ENCODE results near the gene GALNT15. TPM values are rescaled to one million over a fixed set of nuclear protein-coding genes. Genes with fewer than 3 reads are reported as not detected.

The GALNT15 gene
- total RNA-seq, 2 experiments from 2014 or later = not detected

- CTCF ChIA-PET = interaction anchor here (0.6 kb wide), 1 partner anchor 14 kb away, joined by 3 read pairs; no protein-coding TSS in a partner anchor
- H3K27ac Mint-ChIP-seq = no peak overlapping the region
- peaks cover 5% of the 10 kb centered on the region for H3K27me3 Mint-ChIP-seq
- DNase-seq (no peak), ATAC-seq (no peak)
- peaks cover 22% of the 10 kb centered on the region for H3K4me1 Mint-ChIP-seq
- no peaks in the 10 kb centered on the region for H3K36me3 Mint-ChIP-seq
- H3K9me3 Mint-ChIP-seq (ENCODE audit: low read depth) = no peaks in the 10 kb centered on the region
- no peak overlapping the region for H3K4me3 Mint-ChIP-seq
Measured at GRCh38 chr3:16203671-16204629, 29.5 kb downstream of the GALNT15 start.

- Mint-ChIP-seq H3K9me3 (ENCODE audit: low read depth) (no peaks in the 10 kb centered on the region), H3K27me3 (peaks cover 5% of the 10 kb centered on the region), H3K36me3 (no peaks in the 10 kb centered on the region), H3K27ac (no peak overlapping the region), H3K4me3 (no peak overlapping the region), H3K4me1 (peaks cover 22% of the 10 kb centered on the region)
- DNase-seq (no peak), ATAC-seq (no peak)
- CTCF ChIA-PET = interaction anchor here (1.0 kb wide), 1 partner anchor 26 kb away, joined by 6 read pairs; no protein-coding TSS in a partner anchor
Measured at GRCh38 chr3:16204751-16205150, 30.3 kb downstream of the GALNT15 start.

DNA sequence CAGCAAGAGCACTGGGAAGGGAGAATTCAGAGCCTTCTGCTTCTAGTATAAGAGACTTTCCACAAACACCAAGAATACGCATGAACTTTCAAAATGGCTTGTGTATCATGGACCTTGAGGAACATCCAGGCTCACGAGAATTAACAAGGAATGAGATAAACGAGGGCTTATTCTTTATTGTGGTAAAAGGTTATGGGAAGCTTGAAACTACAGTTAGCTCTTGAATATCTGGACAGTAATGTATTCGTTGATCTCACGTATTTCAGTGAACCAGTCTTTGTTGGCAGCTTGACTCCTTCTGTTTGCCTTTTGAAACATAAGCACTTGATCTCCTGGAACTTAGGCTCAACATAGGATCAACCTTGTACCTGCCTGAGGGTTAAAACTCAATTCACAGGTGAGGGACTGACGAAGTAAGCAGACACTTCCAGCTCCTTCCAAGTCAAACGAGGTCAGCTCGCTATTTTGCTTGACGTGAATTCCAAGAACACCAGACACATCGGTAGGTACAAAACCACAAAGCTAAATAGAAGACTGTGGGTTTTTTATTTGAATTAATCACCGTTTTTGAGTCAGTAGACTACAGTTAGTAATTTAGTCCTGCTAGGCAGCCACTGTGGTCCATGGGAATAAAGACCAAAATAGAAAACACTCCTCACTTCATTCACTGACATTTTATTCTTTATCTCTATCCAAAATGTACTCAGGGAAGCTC, 30.8 kb downstream of the GALNT15 start:
- CTCF ChIA-PET = interaction anchor here (1.0 kb wide), 1 partner anchor 27 kb away, joined by 6 read pairs; no protein-coding TSS in a partner anchor
- Mint-ChIP-seq H3K36me3 (no peaks in the 10 kb centered on the region), H3K27me3 (peaks cover 5% of the 10 kb centered on the region), H3K4me1 (peaks cover 20% of the 10 kb centered on the region), H3K4me3 (no peak overlapping the region), H3K27ac (no peak overlapping the region), H3K9me3 (ENCODE audit: low read depth) (no peaks in the 10 kb centered on the region)
- DNase-seq (no peak), ATAC-seq (no peak)

GRCh38 chr3:16207031-16207430, 32.6 kb downstream of the GALNT15 start:
- Mint-ChIP-seq H3K36me3 (no peaks in the 10 kb centered on the region), H3K9me3 (ENCODE audit: low read depth) (no peaks in the 10 kb centered on the region), H3K27ac (no peak overlapping the region), H3K27me3 (peaks cover under 1% of the 10 kb centered on the region), H3K4me1 (peaks cover 20% of the 10 kb centered on the region), H3K4me3 (no peak overlapping the region)
- ATAC-seq (no peak), DNase-seq (no peak)
- CTCF ChIA-PET = no interaction called here

DNA sequence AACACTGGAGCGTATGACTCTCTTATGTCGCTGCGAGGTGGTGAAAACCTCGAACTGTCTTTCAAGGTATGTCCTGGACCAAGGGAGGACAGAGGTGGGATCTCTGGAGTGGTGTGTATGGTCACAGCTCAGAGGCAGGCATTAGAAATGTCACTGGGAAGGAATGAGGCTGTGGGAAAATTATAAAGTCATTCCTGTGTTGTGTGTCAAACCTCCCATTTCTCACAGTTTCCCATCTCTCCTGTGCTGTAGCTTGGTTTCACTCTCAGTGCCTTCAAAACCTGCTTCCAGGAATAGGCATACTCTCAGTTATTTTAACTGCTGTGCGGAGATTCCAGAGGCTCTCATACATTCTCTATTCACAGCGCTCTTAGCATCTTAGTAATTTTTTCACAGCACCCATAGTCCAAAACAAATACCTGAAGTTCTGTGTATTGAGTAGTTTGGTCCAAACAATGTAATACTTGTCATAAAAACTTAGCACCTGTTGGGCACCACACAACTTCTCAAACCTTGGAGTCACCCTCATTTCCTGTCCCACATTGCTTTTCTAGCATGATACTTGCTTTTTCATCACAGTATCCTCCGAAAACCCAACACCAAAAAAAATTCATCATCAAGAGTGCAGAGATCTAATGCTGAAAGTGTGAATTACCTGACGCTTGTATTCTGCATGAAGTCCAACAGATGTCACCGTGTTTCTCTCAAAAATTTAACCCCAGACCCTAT, 36.9 kb downstream of the GALNT15 start:
- Mint-ChIP-seq H3K9me3 (ENCODE audit: low read depth) (no peaks in the 10 kb centered on the region), H3K36me3 (no peaks in the 10 kb centered on the region), H3K4me1 (no peaks in the 10 kb centered on the region), H3K4me3 (no peak overlapping the region), H3K27ac (no peak overlapping the region), H3K27me3 (peaks cover 10% of the 10 kb centered on the region)
- ATAC-seq (no peak), DNase-seq (no peak)
- CTCF ChIA-PET = no interaction called here

DNA sequence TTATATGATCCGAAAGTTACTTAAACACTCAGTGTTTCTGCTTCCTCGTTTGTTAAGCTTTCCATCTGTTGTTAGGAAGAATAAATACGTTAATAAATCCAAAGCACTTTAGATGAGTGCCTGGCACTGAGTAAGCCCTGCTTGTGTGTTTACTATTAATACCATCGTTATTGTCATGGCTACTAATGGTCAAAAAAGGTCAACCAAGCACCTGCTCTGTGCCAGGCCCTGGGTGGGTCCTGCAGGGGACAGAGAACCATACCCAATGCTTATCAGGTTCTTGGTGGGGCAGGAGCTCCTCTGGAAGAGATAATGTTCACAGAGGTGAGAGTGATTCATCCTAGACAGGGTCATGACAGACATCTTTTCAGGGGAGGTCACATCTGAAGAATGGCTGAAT, 39.9 kb downstream of the GALNT15 start:
- Mint-ChIP-seq H3K27me3 (peaks cover 12% of the 10 kb centered on the region), H3K4me3 (no peak overlapping the region), H3K36me3 (no peaks in the 10 kb centered on the region), H3K4me1 (no peaks in the 10 kb centered on the region), H3K27ac (no peak overlapping the region), H3K9me3 (ENCODE audit: low read depth) (no peaks in the 10 kb centered on the region)
- DNase-seq = no peak
- CTCF ChIA-PET = no interaction called here
- no peak for ATAC-seq

- no peak for DNase-seq
- CTCF ChIA-PET = interaction anchor here (1.1 kb wide), 1 partner anchor 15 kb away, joined by 3 read pairs; no protein-coding TSS in a partner anchor
- peaks cover 12% of the 10 kb centered on the region for H3K27me3 Mint-ChIP-seq
- no peak overlapping the region for H3K27ac Mint-ChIP-seq
- H3K4me3 Mint-ChIP-seq = no peak overlapping the region
- no peak for ATAC-seq
- no peaks in the 10 kb centered on the region for H3K4me1 Mint-ChIP-seq
- H3K9me3 Mint-ChIP-seq (ENCODE audit: low read depth) = no peaks in the 10 kb centered on the region
- no peaks in the 10 kb centered on the region for H3K36me3 Mint-ChIP-seq
Measured at GRCh38 chr3:16216373-16216935, 42.0 kb downstream of the GALNT15 start.

- H3K27me3 Mint-ChIP-seq = peaks cover 7% of the 10 kb centered on the region
- H3K4me1 Mint-ChIP-seq = peaks cover 2% of the 10 kb centered on the region
- H3K4me3 Mint-ChIP-seq = no peak overlapping the region
- CTCF ChIA-PET = no interaction called here
- no peak for ATAC-seq
- H3K27ac Mint-ChIP-seq = no peak overlapping the region
- no peaks in the 10 kb centered on the region for H3K9me3 Mint-ChIP-seq (ENCODE audit: low read depth)
- DNase-seq = no peak
- no peaks in the 10 kb centered on the region for H3K36me3 Mint-ChIP-seq
Measured at GRCh38 chr3:16219777-16220176, 45.3 kb downstream of the GALNT15 start.

DNA sequence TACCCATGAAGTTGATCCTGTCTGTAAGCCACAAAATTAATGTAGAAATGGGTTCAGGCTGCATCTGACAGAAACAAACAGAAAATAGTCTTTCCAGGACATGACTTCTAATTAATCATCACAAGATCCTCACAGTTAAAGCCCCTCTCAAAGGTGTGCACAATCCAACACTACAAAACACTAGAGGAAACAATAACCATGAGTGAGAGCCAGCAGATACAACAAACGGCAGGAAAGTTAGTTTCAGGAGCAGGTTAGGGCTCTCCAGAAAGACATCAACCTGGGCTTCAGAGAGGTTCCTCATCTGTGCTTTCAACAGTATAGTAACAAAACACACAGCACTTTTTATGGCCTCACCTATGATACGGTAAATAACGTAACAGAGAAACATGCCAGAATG, 47.5 kb downstream of the GALNT15 start:
- CTCF ChIA-PET = no interaction called here

DNA sequence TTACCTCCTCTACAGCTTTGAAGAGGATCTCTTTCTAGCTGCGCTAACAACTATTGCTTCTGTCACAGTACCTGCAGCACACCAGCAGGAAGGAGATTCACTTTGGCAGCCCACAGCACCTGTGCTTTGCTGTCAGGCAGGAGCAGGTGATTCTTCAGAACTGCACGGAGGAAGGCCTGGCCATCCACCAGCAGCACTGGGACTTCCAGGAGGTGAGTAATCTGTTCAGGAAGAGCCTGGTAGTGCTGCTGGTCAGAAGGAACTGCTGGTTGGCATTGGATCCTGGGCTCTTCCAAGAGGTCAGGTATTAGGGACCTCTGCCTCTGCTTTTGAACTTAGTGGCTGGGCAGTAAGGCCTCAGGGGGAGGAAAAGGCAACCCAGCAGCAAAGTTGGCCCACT, 48.1 kb downstream of the GALNT15 start:
- no peak overlapping the region for H3K4me3 Mint-ChIP-seq
- H3K4me1 Mint-ChIP-seq = peaks cover 2% of the 10 kb centered on the region
- ATAC-seq = no peak

More for the DNA sequence above, 47.5 kb downstream of the GALNT15 start:
- no peaks in the 10 kb centered on the region for H3K36me3 Mint-ChIP-seq
- peaks cover 4% of the 10 kb centered on the region for H3K27me3 Mint-ChIP-seq
- no peaks in the 10 kb centered on the region for H3K9me3 Mint-ChIP-seq (ENCODE audit: low read depth)
- ATAC-seq (no peak), DNase-seq (no peak)
- no peak overlapping the region for H3K4me3 Mint-ChIP-seq
- H3K27ac Mint-ChIP-seq = no peak overlapping the region
- peaks cover 2% of the 10 kb centered on the region for H3K4me1 Mint-ChIP-seq

DNA sequence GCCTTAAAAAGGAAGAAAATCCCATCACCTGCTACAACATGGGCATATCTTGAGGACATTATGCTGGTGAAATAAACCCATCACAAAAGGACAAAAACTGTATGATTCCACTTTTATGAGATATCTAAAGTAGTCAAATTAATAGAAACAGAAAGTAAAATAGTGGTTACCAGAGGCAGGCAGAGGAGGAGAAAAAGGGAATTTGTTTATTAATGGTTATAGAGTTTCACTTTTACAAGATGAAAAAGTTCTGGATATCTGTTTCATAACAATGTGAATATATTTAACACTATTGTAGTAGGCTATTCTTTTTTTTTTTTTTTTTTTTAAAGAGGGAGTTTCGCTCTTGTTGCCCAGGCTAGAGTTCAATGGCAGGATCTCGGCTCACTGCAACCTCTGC, 49.8 kb downstream of the GALNT15 start:
- peaks cover 18% of the 10 kb centered on the region for H3K27me3 Mint-ChIP-seq
- H3K9me3 Mint-ChIP-seq (ENCODE audit: low read depth) = no peaks in the 10 kb centered on the region
- no peak overlapping the region for H3K27ac Mint-ChIP-seq
- peaks cover 2% of the 10 kb centered on the region for H3K4me1 Mint-ChIP-seq
- CTCF ChIA-PET = no interaction called here
- DNase-seq (no peak), ATAC-seq (no peak)
- H3K36me3 Mint-ChIP-seq = no peaks in the 10 kb centered on the region
- H3K4me3 Mint-ChIP-seq = no peak overlapping the region

More for the DNA sequence above, 48.1 kb downstream of the GALNT15 start:
- H3K27ac Mint-ChIP-seq = no peak overlapping the region
- no peaks in the 10 kb centered on the region for H3K9me3 Mint-ChIP-seq (ENCODE audit: low read depth)
- H3K27me3 Mint-ChIP-seq = peaks cover 6% of the 10 kb centered on the region
- DNase-seq = no peak
- CTCF ChIA-PET = no interaction called here
- H3K36me3 Mint-ChIP-seq = no peaks in the 10 kb centered on the region

DNA sequence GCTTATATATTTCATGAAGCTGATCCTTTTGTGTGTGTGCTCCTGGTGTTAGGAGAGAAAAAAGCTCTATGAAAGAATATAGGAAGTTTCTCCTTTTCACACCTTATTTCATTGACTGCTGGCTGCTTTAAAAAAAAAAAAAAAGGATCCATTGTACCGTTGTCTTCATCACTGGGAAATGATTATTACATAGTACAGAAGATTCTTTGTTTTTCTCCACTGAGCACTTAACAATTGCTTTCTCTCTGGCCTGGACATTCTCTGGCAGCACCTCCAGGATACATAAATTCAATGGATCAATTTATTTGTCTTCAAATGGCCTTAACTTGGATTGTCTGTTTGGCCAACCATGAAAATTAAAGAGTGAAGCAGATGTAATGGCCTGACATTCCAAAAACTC, 53.1 kb downstream of the GALNT15 start:
- H3K4me3 Mint-ChIP-seq = no peak overlapping the region
- DNase-seq (no peak), ATAC-seq (no peak)
- peaks cover 2% of the 10 kb centered on the region for H3K4me1 Mint-ChIP-seq
- H3K27ac Mint-ChIP-seq = no peak overlapping the region
- no peaks in the 10 kb centered on the region for H3K9me3 Mint-ChIP-seq (ENCODE audit: low read depth)
- H3K36me3 Mint-ChIP-seq = no peaks in the 10 kb centered on the region
- CTCF ChIA-PET = interaction anchor here (0.9 kb wide), 1 partner anchor 50 kb away, joined by 3 read pairs; no protein-coding TSS in a partner anchor
- peaks cover 18% of the 10 kb centered on the region for H3K27me3 Mint-ChIP-seq

DNA sequence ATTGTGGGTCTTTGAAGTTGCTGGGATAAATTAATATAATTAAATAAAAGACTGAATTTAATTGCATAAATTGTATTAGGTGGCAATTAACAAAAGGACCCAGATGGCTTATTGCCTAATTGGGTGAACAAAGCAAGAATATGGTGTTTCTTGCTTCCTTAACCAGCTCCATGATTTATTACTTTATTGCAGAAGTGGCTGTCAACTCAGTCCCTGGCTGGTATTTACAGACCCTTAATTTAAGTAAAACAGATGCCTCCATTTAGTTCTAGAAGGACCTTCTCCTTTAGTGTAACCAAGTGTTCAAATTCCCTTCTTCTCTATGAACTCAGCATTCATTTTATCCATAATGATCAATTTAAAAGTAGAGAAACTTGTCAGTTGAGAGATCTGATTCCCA, 55.2 kb downstream of the GALNT15 start:
- no peaks in the 10 kb centered on the region for H3K36me3 Mint-ChIP-seq
- no peaks in the 10 kb centered on the region for H3K4me1 Mint-ChIP-seq
- no peak for ATAC-seq
- H3K27ac Mint-ChIP-seq = no peak overlapping the region
- H3K9me3 Mint-ChIP-seq (ENCODE audit: low read depth) = no peaks in the 10 kb centered on the region
- H3K4me3 Mint-ChIP-seq = no peak overlapping the region
- H3K27me3 Mint-ChIP-seq = peaks cover 21% of the 10 kb centered on the region
- CTCF ChIA-PET = no interaction called here
- no peak for DNase-seq

All from activated CD8-positive, alpha-beta memory T cell treated with anti-CD3 and anti-CD28 coated beads, Interleukin-2, amount 10 ng/mL, durations not matched to agents 7 days and 5 days (primary cell).